ENCODE measurements around the gene DAB2IP. TPM values are rescaled to one million over a fixed set of nuclear protein-coding genes. Genes with fewer than 3 reads are reported as not detected.

The DAB2IP gene
- total RNA-seq, 1 experiment from 2014 or later, result 31.0 TPM

GRCh38 chr9:121778252-121779225, 127.1 kb downstream of the DAB2IP start:
- H3K4me3 ChIP-seq (replicated peaks in 1 of 2; ENCODE audit: low read depth in 1 of 2, low read length in 2 of 2), result no peak overlapping the region
- no peak overlapping the region for H2AFZ ChIP-seq (ENCODE audit: low read depth, low read length, poor library complexity, severe bottlenecking)
- intact Hi-C loops (cut with micrococcal nuclease), result no loop called here
- no peaks in the 10 kb centered on the region for H3K79me2 ChIP-seq (ENCODE audit: insufficient read depth, low read length)
- H4K20me1 ChIP-seq (ENCODE audit: insufficient read depth), result no peaks in the 10 kb centered on the region
- H3K36me3 ChIP-seq (ENCODE audit: control insufficient read depth in 1 of 2, insufficient read depth in 2 of 2, low read length in 2 of 2), result no peaks in the 10 kb centered on the region; a peak in 2 of 4 replicates
- no peak overlapping the region for H3K27ac ChIP-seq (ENCODE audit: low read depth, low read length)
- ChIA-PET POLR2A (no interaction called here), RAD21 (ENCODE audit: low non-redundant PET in 1 of 2, low total read pairs in 2 of 2, uncharacterized antibody in 2 of 2, unreplicated experiment in 2 of 2) (no interaction called here), CTCF (no interaction called here)
- BruUV-seq (replicated peaks), result no TSS peak
- TF ChIP-seq EZH2 (IDR thresholded peaks at IDR 0.05), result no peak
- no peak for TF ChIP-seq YY1 (IDR thresholded peaks at IDR 0.05; ENCODE audit: extremely low read depth, insufficient replicate concordance, low read depth, low read length)
- TF ChIP-seq MAX (IDR thresholded peaks at IDR 0.05), result no peak
- no peak for TF ChIP-seq POLR2A (IDR thresholded peaks at IDR 0.05; ENCODE audit: borderline replicate concordance, extremely low read depth, insufficient read depth, insufficient read length)
- no peak for TF ChIP-seq EZH2phosphoT487 (IDR thresholded peaks at IDR 0.05; ENCODE audit: borderline replicate concordance)
- no peak for TF ChIP-seq POLR2AphosphoS5 (IDR thresholded peaks at IDR 0.05; ENCODE audit: low read depth, low read length)
- TF ChIP-seq ATF3 (IDR thresholded peaks at IDR 0.05), result no peak
- no peak for TF ChIP-seq TCF7L2 (IDR thresholded peaks at IDR 0.05; ENCODE audit: borderline replicate concordance, extremely low read depth, insufficient read depth, insufficient read length)
- TF ChIP-seq EGR1 (IDR thresholded peaks at IDR 0.05; ENCODE audit: low read depth), result no peak
- no peak for TF ChIP-seq CEBPB (IDR thresholded peaks at IDR 0.05; ENCODE audit: low read depth)
- TF ChIP-seq ZFX (IDR thresholded peaks at IDR 0.05), result no peak
- TF ChIP-seq SP1 (IDR thresholded peaks at IDR 0.05; ENCODE audit: low read depth), result no peak
- no peak for TF ChIP-seq JUND (IDR thresholded peaks at IDR 0.05)
- no peak for DNase-seq (ENCODE audit: low read depth, low spot score)
- no peak for ATAC-seq
- no peak overlapping the region for H3K9ac ChIP-seq (ENCODE audit: low read length)
- H3K9me3 ChIP-seq (ENCODE audit: control insufficient read depth in 1 of 2, insufficient read depth in 1 of 2, low read depth in 1 of 2, low read length in 2 of 2), result no peaks in the 10 kb centered on the region
- no peaks in the 10 kb centered on the region for H3K27me3 ChIP-seq (ENCODE audit: insufficient read depth, low read length)
- no peak overlapping the region for H3K4me2 ChIP-seq (ENCODE audit: low read length)
- no peaks in the 10 kb centered on the region for H3K9me2 ChIP-seq (ENCODE audit: insufficient read depth)
- H3K4me1 ChIP-seq (ENCODE audit: control insufficient read depth in 1 of 2, insufficient read depth in 2 of 2, low read length in 2 of 2), result no peaks in the 10 kb centered on the region

All from HCT116 (cell line).